Embryonic facial prominence (tissue), 1 donor: ENCODE data around the gene PPM1L.
"Not testable (repeated sequence)": the region's sequence is repeated elsewhere in the genome, so short reads cannot be mapped to it uniquely, and the experiment has no call there.

Experiments
- DNase-seq: peaks from one replicate; pipeline ENCODE4 v3.0.0-alpha.2; 2016; ENCODE audit errors: extremely low spot score

PPM1L gene

GRCh38 chr3:160982491-160982890 is 226.5 kb downstream of the PPM1L start:
- DNase-seq, result no peak

GRCh38 chr3:160983900-160984299 is 227.9 kb downstream of the PPM1L start:
- DNase-seq, result not testable (repeated sequence)

- DNase-seq, result no peak
Observed at GRCh38 chr3:160986069-160986468, 230.0 kb downstream of the PPM1L start.

- DNase-seq, result no peak
Observed at GRCh38 chr3:160987982-160988964, 232.2 kb downstream of the PPM1L start.

- DNase-seq, result no peak
Observed at GRCh38 chr3:160990446-160990845, 234.4 kb downstream of the PPM1L start.

GRCh38 chr3:160992712-160993111 is 236.7 kb downstream of the PPM1L start:
- no peak for DNase-seq

GRCh38 chr3:160996811-160997210 is 240.8 kb downstream of the PPM1L start:
- no peak for DNase-seq

GRCh38 chr3:160998581-160998980 is 242.6 kb downstream of the PPM1L start:
- DNase-seq, result no peak

GRCh38 chr3:160999274-160999673 is 243.2 kb downstream of the PPM1L start:
- DNase-seq, result no peak

- DNase-seq, result no peak
Observed at GRCh38 chr3:161008086-161008485, 252.1 kb downstream of the PPM1L start.

- not testable (repeated sequence) for DNase-seq
Observed at GRCh38 chr3:161010151-161010550, 254.1 kb downstream of the PPM1L start.

- no peak for DNase-seq
Observed at GRCh38 chr3:161014843-161015749, 259.1 kb downstream of the PPM1L start.

- DNase-seq, result no peak
Observed at GRCh38 chr3:161016417-161017313, 260.6 kb downstream of the PPM1L start.

- no peak for DNase-seq
Observed at GRCh38 chr3:161017971-161018370, 261.9 kb downstream of the PPM1L start.

- DNase-seq, result no peak
Observed at GRCh38 chr3:161020256-161020655, 264.2 kb downstream of the PPM1L start.

GRCh38 chr3:161025911-161026310 is 269.9 kb downstream of the PPM1L start:
- DNase-seq, result no peak

- DNase-seq, result no peak
Observed at GRCh38 chr3:161026612-161027510, 270.8 kb downstream of the PPM1L start.

GRCh38 chr3:161028555-161029153 is 272.6 kb downstream of the PPM1L start:
- DNase-seq, result no peak

GRCh38 chr3:161031134-161031533 is 275.1 kb downstream of the PPM1L start:
- no peak for DNase-seq
